Neural cell (in vitro differentiated cells): ENCODE results near the gene CD226.

ENCODE experiments used
- CTCF ChIP-seq: fragments of 450-650 bp; IDR thresholded peaks from 2 replicates; pipeline ENCODE4 v1.5.1; 2014; ENCODE audit warnings: antibody characterized with exemption, mild to moderate bottlenecking, moderate library complexity; ENCODE audit not compliant: poor library complexity, severe bottlenecking
- EP300 ChIP-seq: fragments of 450-650 bp; conservative IDR thresholded peaks from 2 replicates; pipeline ENCODE4 v1.6.1; 2014; ENCODE audit warnings: antibody characterized with exemption, mild to moderate bottlenecking, moderate library complexity; ENCODE audit not compliant: poor library complexity, severe bottlenecking
- EZH2 ChIP-seq: fragments of 200-600, 300-800 bp; shearing (Covaris generic), sonication (generic); IDR thresholded peaks from 2 replicates; pipeline ENCODE4 v1.6.1; 2014; ENCODE audit warnings: antibody characterized with exemption, low read length, borderline replicate concordance, mild to moderate bottlenecking; ENCODE audit not compliant: insufficient read depth, poor library complexity, severe bottlenecking
- MXI1 ChIP-seq: fragments of 450-650 bp; conservative IDR thresholded peaks from 2 replicates; pipeline ENCODE4 v1.6.1; 2014; ENCODE audit warnings: antibody characterized with exemption, mild to moderate bottlenecking; ENCODE audit not compliant: poor library complexity, severe bottlenecking
- POLR2AphosphoS5 ChIP-seq: IDR thresholded peaks from 2 replicates; pipeline ENCODE4 v1.6.1; 2012
- RAD21 ChIP-seq: fragments of 450-650 bp; conservative IDR thresholded peaks from 2 replicates; pipeline ENCODE4 v1.6.1; 2014; ENCODE audit warnings: antibody characterized with exemption, mild to moderate bottlenecking, moderate library complexity
- REST ChIP-seq: IDR thresholded peaks from 2 replicates; pipeline ENCODE4 v1.6.1; 2012; ENCODE audit warnings: borderline replicate concordance
- SMC3 ChIP-seq: fragments of 450-650 bp; conservative IDR thresholded peaks from 2 replicates; pipeline ENCODE4 v1.6.1; 2014; ENCODE audit warnings: antibody characterized with exemption, mild to moderate bottlenecking, moderate library complexity; ENCODE audit not compliant: poor library complexity

- TF ChIP-seq POLR2AphosphoS5 (no peak), CTCF (no peak), EZH2 (no peak), SMC3 (no peak), REST (no peak), EP300 (no peak), RAD21 (no peak), MXI1 (no peak)
Observed at GRCh38 chr18:69897397-69898108, 50.1 kb downstream of the CD226 start.
